Measurements from ENCODE around the gene ZDHHC1.
"Not testable (repeated sequence)": the region's sequence is repeated elsewhere in the genome, so short reads cannot be mapped to it uniquely, and the experiment has no call there.

ZDHHC1 gene

DNA sequence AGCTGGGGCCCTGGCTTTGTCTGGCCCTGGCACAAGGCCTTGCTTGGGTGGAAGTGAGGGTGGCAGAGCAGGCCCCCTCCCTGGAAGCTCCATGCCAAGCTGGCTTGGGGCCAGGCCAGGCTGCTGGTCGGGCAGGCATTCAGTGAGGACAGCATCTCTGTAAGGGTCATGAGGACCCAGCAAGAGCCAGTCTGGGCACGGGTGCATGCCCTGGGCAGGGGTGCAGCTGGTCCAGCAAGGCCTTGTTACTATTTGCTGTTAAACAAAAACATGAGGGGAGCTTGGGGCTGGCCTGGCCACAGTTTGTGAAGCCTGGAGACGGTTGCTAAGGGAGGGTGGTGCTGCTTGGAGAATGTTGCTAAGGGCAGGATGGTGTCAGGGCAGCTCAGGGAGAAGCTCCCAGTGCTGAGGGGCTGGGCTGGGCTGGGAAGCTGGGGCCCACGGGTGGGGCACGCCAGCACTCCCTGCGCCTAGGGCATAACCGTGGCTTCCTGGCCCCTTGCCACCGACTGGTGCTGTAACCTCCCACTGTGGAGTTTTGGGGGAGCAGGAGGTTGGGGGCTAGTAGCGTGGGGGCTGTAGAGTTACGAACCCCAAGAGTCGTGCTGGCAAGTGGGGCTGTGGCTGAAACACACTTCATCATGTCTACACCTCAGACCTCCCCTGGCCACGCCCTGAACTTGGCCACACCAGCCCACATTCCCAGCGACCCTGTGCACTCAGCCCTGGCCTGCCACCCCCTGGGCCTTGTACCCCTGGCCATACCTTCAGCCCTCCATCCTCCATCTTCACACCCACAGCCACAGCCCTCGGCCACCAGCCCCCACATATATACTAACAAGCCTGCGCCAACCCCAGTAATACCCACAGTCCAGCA is 24.6 kb downstream of the ZDHHC1 start:
- no peak for DNase-seq

- DNase-seq: no peak
Observed at GRCh38 chr16:67390816-67391423, 25.4 kb downstream of the ZDHHC1 start.

DNA sequence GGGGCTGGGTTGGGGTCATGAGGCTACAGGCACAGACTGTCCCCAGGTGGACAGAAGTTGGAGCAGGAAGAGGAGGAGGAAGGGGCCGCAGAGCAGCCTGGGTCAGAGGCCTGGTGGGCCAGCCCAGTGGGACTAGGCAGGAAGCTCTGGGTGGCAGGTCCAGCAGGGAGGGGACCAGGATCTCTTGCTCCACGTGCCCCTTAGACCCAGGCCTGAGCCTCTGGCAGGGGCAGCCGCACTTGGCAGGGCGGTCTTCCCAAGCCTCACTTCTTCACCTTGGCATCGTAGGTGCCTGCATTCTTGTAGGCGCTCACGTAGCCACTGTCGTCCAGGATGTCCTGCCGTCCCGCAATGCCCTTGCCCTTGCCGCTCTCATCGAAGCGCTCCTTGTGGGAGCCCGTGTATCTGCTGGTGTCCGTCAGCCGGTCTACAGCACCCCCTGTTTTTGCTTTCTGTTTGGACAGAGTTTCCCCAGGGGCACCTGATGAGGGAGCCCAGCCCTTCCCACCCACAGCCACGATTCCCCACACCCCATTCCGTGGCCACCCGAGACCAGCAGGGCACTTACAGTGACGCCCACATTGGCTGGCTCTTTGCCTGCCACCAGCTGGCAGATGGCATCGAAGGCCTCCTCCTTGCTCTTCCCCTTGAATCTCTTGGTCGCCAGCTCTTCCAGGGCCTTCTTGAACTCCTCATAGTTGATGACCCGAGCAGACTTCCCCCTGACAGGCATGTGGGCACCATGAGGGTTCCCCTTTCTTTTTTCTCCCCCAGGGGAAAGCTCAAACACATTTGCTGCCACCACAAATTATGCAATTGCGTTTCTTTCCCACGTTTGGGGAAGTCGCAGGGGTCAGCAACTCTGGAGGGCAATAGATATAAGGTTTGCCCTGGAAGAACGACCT is 26.1 kb downstream of the ZDHHC1 start:
- no peak for DNase-seq

- no peak for DNase-seq
Observed at GRCh38 chr16:67388591-67388990, 27.7 kb downstream of the ZDHHC1 start.

DNA sequence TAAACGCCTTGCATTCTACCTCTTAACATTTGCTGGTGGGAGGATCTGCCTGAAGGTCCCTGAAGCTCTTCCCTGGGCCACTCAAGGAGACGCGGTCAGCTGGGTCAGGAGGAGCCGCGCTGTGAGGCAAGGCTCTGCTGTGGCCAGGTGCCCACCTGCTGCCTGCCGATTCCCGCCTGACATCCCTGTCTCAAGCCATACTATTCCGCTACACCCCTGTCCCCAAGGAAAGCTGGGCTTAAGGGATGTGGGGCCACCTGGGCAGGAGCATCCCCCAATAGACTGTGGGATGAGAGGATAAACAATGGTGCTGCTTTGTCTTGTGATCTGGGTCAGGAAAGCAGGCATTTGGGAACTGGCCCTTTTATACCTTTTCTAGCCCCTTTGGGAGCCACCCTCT is 28.1 kb downstream of the ZDHHC1 start:
- no peak for DNase-seq

DNA sequence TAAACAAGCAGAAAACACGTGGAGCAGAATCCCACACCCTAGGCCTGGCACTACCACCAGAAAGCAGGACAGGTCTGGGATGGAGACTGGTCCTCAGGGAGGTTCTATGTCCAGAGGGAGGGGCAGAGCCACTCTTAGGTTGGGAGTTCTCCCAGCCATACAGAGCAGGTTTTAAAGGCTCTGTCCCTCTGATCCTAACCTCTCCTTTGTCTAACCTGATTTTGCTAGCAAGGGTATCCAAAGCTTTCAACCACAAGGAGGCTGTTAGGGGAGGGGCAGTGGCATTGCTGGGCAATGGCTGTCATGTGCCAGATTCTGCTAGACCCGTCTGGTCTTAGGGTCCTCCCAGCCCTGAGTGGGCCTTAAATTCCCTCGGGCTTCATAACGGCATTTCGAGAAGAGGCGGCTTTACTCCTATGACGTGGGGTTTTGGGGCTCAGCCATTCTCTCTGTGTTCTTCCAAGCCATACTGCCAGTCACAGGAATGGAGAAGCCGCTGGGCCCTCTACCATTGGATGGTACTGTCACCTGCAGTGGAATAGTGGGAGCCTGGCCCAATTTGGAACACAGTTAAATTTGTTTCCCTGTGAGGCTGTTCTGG is 28.7 kb downstream of the ZDHHC1 start:
- DNase-seq: no peak

GRCh38 chr16:67386861-67387455 is 29.3 kb downstream of the ZDHHC1 start:
- DNase-seq: no peak

GRCh38 chr16:67384778-67385510 is 31.3 kb downstream of the ZDHHC1 start:
- DNase-seq: no peak

GRCh38 chr16:67383284-67383683 is 33.0 kb downstream of the ZDHHC1 start:
- no peak for DNase-seq

GRCh38 chr16:67378642-67379041 is 37.6 kb downstream of the ZDHHC1 start:
- DNase-seq: no peak

GRCh38 chr16:67376012-67376411 is 40.3 kb downstream of the ZDHHC1 start:
- not testable (repeated sequence) for DNase-seq

DNA sequence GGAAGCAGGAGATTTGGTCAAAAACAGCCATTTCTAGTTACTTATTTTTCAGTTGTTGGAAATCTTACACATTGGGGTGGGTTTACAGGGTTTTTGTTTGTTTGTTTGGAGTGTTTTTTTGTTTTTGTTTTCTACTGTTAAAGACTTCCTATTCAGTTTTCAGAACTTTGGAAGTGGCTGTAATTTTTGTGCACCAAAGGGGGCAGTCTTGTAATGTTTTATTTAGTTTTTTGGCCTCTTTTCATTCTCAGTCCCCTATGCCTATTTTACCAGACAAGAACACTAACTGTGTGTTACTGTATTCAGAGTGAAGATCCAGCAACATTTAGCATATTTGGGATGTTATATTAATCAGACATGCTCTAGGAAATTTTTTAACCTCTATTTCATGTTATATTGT is 43.6 kb downstream of the ZDHHC1 start:
- DNase-seq: peak; percentile 28

DNA sequence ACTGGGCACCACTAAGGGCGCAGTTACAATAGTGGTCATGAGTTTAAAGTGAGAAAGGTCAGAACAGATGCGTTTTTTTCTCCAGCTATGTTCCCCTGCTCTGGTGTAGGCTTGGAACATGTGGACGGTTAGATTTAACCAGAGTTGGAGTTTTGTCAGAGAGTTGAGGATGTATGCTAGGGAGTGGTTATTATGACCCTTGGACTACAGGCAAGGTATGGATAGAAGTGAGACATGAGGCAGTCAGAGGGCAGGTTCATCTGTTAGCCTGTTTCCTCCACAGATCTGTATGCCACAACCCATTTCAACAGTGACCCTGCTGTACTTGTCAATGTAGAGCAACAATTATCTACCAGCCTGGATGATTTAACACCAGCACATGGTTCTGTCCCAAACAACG is 45.6 kb downstream of the ZDHHC1 start:
- no peak for DNase-seq

DNA sequence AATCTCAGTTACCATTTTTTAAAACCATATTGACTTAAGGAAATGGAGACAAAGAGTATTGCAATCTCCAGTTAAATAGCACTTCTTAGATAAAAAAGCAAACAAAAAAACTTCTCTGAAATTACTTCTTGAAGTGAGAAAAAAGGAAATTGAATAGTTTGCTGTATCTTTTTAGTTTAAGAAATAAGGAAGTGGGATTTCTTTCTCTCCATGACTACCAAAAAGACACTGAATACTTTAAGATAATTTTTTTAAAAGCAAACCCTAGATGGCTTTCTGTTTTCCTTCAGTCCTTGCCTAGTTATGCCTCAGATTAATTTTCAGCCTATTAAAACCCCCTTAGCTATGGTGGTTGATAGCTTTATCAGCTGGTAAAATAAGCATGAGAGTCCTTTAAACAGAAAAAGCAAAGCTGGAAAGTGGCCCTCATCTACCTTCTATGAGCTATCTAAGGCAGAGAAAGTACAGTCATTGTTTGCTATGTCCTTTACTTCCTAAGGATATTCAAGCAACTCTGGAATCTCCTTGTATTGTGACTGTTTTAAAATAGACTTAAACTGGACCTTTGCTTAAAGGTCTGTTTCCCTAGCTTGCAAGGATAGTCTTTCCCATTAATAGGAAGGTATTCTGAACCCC is 51.6 kb downstream of the ZDHHC1 start:
- no peak for DNase-seq

- DNase-seq: no peak
Observed at GRCh38 chr16:67361038-67361437, 55.2 kb downstream of the ZDHHC1 start.

GRCh38 chr16:67359540-67360269 is 56.6 kb downstream of the ZDHHC1 start:
- DNase-seq: not testable (repeated sequence)

DNA sequence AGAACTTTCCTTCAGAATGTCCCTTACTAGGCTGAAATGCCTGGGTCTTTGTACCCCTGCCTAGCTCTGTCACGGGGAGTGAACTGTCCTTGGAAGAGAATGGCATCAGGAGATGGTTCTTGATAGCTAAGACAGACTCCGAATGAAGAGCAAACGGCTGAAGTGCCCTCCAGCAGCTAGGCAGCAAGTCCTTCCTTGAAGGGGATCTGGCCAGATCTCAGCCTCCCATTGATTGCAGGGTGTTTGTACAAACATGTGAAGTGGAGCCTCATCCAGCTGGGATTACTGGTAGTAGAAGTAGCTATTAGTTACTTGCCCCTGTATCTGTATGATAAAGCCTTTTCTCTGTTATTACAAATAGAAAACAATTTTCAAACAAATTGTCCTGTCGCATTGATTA is 58.7 kb downstream of the ZDHHC1 start:
- no peak for DNase-seq

- no peak for DNase-seq
Observed at GRCh38 chr16:67356396-67356795, 59.9 kb downstream of the ZDHHC1 start.

GRCh38 chr16:67352463-67352862 is 63.8 kb downstream of the ZDHHC1 start:
- not testable (repeated sequence) for DNase-seq

DNA sequence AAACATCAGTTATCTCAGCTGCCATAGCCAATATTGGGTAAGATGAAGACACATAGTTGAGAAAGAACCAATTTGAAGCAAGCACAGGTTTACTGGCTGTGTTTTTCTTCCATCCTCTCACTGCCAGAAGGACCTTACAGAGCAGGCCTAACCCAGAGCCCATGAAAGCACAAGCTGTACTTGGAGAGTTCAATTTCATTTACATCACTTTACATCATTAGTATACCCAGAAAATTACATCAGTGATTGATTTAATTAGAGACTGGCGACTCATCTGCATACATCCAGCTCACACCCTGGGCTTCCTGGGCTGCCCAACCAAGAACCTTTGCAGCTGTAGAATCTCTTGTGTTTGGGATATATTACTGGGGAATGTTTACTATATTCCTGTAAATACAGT is 66.0 kb downstream of the ZDHHC1 start:
- DNase-seq: no peak

- peak; percentile 34 for DNase-seq
Observed at GRCh38 chr16:67349172-67349571, 67.1 kb downstream of the ZDHHC1 start.

Data from fibroblast of skin of right quadriceps (primary cell).